Inferior parietal cortex (tissue), 1 donor: Measurements from ENCODE around the gene SYDE2.
"Not testable (repeated sequence)": the region's sequence is repeated elsewhere in the genome, so short reads cannot be mapped to it uniquely, and the experiment has no call there.

ENCODE experiments used
- DNase-seq: peaks from one replicate; pipeline ENCODE4 v3.0.0-alpha.2; 2016; ENCODE audit errors: extremely low spot score

Gene SYDE2, protein sequence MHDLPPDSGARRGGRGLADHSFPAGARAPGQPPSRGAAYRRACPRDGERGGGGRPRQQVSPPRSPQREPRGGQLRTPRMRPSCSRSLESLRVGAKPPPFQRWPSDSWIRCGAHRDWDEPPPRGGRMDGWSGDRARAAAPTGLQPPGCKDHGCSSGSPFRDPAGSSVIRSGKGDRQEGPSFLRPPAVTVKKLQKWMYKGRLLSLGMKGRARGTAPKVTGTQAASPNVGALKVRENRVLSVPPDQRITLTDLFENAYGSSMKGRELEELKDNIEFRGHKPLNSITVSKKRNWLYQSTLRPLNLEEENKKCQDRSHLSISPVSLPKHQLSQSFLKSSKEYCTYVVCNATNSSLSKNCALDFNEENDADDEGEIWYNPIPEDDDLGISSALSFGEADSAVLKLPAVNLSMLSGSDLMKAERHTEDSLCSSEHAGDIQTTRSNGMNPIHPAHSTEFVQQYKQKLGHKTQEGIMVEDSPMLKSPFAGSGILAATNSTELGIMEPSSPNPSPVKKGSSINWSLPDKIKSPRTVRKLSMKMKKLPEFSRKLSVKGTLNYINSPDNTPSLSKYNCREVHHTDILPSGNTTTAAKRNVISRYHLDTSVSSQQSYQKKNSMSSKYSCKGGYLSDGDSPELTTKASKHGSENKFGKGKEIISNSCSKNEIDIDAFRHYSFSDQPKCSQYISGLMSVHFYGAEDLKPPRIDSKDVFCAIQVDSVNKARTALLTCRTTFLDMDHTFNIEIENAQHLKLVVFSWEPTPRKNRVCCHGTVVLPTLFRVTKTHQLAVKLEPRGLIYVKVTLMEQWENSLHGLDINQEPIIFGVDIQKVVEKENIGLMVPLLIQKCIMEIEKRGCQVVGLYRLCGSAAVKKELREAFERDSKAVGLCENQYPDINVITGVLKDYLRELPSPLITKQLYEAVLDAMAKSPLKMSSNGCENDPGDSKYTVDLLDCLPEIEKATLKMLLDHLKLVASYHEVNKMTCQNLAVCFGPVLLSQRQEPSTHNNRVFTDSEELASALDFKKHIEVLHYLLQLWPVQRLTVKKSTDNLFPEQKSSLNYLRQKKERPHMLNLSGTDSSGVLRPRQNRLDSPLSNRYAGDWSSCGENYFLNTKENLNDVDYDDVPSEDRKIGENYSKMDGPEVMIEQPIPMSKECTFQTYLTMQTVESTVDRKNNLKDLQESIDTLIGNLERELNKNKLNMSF

DNA sequence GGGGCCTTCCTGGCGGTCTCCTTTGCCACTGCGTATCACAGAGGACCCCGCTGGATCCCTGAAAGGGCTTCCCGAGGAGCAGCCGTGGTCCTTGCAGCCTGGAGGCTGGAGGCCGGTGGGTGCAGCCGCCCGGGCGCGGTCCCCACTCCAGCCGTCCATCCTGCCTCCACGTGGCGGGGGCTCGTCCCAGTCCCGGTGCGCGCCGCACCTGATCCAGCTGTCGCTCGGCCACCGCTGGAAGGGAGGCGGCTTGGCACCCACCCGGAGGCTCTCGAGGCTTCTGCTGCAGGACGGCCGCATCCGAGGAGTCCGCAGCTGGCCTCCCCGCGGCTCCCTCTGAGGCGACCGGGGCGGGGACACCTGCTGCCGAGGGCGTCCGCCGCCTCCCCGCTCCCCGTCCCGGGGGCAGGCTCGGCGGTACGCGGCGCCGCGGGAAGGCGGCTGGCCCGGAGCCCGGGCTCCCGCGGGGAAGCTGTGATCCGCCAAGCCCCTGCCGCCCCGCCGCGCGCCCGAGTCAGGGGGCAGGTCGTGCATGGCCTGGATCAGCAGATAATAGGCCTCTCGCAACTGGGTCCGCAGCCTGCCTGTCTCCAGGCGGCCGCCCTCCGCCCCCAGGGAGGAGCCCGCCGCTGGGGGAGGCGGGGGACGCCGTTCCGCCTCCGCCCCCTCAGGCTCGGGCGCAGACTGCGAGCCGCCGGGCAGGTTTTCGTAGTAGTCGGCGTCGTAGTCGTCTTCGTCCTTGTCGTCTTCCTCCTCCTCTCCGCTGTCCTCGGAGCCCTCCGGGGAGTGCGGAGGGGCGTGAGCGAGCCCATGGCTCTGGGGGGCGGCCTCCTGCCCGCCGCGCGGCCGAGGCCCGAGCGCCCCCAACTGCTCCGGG lies at the start of gene SYDE2:
Gene SYDE2 (minus strand): TSS at position 554 of the 877 bp plus-strand sequence. CDS start 20 bp downstream, at position 534.
- no peak for DNase-seq

DNA sequence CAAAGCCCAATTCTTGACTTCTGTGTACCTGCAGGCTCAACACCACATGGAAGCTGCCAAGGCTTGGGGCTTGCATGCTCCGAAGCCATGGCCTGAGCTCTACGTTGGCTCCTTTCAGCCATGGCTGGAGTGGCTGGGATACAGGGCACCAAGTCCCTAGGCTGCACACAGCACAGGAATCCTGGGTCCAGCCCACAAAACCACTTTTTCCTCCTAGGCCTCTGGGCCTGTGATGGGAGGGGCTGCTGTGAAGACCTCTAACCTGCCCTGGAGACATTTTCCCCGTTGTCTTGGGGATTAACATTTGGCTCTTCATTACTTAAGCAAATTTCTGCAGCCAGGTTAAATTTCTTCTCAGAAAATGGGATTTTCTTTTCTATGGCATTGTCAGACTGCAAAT lies 48.2 kb upstream of the SYDE2 start:
- not testable (repeated sequence) for DNase-seq

DNA sequence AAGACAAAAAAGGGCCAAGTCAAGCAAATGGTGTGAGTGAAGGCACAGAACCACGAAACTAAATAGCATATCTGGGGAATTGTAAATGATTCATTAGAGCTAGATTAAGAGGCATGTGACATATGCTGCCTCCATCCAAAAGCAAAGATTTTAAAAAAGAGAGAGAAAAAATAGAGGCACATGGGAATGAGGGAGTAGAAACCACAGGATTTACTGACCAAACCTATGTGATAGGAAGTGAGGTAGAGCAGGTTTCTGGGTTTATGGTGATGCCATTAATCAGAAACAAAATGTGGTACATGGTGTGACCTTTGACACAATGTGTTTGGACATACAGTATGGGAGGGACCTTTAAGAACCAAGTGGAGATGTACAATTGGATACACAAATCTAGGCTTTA lies 45.1 kb upstream of the SYDE2 start:
- no peak for DNase-seq

DNA sequence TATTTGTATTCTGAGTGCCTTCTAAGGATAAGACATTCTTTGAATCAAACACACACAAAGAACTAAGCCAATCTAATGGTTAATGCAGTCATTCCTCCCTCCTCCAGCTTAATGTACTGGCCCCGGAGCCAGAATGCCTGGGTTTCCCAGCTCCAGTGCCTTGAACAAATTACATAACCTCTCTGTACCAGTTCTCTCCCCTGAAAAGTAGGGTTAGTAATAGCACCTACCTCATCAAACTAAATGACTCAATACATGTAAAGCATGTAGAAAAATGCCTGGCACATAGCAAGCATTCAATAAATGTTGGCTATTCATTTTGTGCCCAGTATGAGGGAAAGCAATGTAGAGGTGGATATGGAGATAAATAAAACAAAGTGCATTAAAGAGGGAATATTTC lies 44.6 kb upstream of the SYDE2 start:
- DNase-seq: no peak

DNA sequence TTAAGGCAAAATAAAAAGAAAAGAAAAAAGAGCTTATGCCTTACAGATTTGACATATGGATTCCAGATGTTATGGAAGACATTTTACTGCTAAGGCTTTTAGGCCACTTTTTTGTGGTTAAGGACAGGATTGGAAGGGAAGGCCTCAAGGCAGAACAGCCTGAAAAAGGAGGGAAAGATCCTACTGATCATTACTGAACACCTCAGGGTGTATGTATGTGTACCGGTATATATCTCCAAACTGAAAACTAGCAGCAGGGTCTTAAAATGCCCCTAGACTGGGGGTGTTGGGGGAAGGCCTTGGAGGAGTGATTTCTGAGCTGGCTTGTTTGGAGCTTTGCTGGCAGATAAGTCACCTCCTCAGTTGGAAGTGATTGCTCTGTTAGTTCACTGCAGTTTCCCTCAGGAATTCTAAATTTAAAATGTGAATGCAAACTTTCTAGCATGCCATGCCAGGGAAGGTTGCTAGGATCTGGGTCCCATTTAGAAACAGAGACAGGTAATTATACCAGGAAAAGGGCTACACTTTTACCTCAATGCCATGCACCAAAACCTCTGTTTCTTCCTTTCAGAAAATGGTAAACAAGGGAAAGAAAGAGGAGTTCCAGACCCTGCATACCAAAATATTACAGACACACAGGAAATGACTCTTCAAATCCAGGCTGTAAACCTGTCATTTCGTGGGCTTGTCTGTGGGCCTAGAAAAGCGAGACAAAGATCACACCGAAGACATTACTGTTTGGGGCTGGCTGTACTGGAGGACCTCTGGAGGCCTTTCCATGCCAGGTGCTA lies 43.6 kb upstream of the SYDE2 start:
- no peak for DNase-seq

DNA sequence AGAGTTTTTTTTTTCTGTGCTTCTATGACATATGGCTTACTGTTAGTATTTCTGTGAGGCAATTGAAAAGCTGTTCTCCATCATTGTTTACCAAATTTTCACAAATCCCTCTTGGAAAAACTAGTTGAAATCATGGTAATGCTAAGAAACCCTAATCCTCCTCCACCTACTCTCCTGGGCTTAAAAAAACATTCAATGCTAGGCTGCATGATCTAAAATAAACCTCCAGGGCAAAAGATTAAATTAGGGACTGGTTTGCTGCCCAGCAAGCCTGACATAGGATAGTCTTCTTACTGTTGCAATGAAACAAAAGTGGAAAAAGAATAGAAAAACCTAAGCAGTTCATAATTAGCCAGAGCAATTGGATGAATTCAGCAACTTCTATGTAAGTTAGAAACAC lies 42.6 kb upstream of the SYDE2 start:
- no peak for DNase-seq

DNA sequence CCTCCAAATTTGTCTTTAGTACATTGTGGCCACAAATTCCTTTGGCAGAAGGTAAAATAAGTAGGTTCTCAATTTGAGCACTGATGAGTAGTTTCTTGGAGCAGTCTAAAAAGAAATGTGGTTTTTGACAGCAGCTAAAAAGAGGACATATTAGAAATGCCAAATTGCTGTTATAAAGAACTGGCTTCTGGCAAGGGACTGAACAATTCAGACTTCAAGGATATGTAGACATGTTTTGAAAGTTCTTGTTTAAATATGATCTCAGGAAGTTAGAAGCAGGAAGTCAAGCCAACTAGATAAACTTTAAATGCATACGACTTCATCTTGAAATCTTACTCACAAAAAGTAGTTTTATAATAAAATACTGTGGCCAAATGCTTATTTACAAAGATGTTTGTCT lies 39.8 kb upstream of the SYDE2 start:
- no peak for DNase-seq

DNA sequence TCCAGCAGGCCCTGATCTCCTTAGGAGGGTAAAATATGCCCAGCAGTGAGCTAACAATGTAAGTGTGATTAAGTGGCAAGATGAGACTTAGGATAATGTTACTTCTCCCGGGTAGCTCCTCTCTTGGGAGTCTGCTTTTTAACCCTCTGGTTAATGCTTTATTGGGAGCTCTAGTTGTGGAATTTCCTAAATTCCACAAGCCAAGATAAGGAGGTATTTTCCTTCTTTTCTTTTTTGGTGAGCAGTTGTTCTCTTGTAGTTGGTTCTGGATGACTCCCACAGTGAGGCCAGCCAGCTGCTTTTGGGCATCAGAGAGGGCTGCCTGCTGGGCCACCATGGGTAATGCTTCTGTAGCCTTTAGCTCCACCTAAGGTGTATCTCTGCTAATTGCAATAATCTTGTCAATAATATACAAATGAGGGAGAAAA lies 39.4 kb upstream of the SYDE2 start:
- DNase-seq: no peak

DNA sequence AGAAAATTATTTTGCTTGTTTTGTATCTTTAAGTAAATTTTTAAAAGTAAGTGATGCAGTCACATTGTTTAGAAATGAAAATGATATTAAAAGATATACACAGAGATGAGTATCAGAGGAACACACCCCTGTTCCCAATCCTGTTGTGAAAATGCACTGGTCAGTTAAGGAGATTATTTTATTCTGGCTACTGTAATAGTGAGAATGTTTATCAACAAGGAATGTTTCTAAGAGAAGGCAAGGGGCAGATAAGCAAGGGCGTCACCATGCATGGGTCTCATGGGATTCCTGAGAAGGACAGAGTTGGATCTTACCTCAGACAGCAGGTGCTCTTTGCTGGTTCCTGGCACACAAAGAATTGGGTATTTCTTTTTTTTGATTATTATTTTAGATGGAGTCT lies 36.8 kb upstream of the SYDE2 start:
- DNase-seq: no peak

DNA sequence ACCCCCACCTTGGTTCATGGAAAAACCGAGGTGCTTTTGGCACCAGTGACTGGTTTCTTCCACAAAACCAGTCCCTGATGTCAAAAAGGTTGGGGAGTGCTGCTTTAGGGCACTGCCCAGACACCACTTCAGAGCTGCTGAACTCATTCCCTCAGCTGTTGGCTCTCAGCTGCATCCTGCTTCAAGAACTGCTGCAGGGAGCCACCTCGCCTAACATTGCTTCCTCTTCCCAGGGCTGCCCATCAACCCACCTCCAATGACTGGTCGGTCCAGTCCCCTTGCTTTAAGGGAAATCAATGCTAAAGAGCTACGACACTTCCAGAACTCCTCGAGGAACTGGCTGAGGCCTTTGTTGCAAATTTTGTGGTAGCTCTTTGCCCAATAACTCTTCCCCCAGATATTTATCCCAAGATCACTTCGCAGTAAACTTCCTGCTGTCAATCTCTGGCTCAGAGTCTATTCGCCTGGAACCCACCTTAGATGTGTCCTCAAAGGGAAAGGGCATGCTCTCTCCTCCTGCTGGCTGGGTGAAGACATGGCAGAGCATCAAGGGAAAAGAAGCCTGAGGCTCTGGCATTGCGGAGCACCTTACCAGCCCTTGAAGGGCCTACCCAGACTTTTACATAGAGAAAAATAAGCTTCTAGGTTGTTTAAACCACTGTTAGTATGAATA lies 29.6 kb upstream of the SYDE2 start:
- DNase-seq: no peak

DNA sequence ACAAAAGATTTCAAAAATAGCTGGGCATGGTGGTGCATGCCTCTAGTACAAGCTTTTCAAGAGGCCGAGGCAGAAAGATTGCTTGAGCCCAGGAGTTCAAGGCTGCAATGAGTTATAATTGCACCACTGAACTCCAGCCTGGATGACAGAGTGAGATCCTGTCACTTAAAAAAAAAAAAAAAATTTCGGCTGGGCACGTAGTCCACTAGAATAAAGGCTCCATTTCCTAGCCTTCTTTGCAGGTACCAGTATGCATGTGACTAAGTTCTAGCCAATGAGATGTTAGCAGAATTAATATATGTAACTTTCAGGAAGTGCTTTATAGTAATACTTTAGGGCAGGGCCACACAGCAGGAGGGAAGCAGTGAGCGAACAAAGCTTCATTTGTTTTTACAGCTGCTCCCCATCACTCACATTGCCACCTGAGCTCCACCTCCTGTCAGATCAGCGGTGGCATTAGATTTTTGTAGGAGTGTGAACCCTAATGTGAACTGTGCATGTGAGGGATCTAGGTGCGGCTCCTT lies 28.8 kb upstream of the SYDE2 start:
- no peak for DNase-seq

DNA sequence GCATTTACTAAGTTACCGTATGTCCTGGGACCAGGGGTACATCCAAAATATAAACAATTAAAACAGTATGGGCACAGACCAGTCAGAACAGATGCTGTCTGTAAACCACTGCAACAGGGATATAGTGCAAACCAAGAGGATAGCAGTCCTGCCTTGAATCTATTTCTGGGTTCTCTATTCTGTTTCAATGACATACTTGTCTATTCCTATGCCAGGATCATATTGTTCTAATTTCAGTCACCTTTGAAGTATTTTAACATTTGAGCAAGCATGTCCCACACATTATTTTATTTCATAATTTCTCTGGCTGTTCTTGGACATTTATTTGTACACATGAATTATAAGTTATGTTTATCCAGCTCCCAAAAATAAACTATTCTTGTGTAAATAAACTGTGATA lies 28.2 kb upstream of the SYDE2 start:
- DNase-seq: no peak

DNA sequence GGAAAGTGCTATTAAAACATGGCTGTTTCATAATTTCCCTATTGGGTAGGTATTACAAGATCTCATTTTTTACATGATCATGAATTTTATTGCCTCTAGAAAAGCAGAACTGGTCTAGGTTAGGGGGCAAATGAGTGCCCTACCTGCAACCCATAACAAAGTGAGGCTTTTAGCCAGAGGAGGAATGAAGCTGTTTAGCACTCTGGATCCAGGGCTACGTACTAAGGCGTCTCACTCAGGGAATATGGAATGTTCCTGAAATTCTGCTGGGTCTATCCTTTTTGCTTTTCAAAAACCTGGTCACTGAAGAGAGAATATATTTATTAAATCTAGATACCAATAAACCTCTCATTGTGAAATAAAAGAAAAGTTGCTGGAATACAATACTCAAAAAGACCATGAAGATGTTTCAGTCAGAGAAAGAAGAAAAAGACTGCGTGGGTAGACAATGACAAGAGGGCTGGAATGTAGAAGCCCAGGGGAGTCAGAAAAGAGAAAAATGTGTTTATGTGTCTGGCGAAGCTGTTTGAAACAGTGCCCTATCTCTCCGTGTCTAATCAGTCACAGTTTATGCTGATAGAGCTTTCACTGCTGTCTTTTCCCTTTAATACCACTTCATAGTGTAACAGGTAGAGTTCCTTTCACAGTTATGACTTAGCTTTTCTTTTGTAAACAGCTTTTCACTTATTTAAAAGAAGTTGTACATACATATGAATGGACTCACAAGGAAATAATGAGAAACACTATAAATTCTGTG lies 25.0 kb upstream of the SYDE2 start:
- no peak for DNase-seq

DNA sequence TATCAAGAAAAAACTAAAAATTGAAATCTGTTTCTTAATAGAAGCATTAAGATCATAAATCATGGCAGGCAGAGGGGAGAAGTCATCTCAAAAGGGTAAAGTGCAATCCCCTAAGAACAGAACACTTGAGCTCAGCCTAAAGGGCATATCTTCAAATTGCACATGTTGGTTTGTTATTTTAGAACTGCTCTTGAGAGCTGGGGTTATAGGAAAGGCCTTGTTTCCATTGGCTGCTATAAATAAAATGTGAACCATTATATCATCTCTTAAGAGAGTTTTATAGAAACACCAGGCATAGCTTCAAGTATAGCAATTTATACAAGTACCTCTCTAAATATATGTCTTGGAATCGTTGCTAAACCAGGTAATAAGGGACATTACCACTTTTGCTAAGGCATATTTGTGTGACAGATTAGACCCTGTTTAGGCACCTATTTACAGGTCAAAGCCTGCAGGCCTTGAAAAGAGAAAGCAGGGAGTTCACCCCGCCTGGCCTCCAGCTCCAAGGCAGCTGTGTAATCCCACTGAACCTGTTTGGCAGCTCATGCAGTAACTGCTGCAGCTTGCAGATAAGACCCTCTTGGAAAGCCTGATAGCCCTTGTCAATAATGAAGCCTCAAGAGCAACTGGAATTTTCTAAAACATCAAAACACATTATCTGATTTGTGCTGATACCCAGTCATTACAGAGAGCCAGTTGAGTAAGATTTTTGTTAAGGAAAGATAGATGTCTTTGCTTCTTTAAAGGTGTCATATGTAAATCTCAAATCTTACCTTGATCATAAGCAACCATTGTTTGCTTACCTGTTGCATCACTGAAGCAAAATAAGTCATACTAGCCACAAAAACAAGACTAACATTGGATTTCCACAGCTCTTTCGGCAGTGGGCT lies 24.2 kb upstream of the SYDE2 start:
- no peak for DNase-seq

DNA sequence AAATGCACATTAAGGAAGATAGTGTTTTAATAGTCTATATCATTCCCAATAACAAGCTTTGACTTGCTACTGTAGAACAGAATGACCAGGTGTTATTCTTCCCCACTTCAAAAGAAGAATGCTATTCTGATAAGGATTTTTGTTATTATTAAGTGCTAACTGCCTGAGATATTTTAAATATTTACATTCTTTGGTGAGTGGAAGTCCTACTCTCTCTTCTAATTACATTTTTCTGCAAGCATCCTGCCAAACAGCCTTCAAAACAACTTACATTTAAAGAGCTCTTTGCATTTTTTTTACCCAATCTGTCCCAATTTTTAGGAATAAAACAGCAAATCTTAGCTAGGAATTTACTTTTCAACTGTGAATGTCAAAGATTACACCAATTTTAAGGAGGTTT lies 23.5 kb upstream of the SYDE2 start:
- no peak for DNase-seq

DNA sequence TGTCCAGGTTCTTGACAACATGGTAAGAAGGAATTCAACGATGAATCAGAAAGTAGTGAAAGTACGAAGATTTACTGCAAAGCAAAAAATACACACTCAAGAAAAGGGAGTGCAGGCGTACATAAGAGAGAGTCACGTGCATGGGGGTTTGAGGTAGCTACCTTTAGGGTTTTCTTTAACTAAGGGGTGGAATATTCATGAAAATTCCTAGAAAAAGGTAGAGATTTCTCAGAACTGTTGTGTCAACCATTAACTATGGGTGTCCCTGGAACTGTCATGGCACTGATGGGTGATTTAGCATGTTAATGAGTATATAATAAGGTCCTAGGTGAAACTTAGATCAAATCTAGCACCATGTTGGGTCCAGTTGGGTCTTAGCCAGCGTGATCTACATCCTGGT lies 22.5 kb upstream of the SYDE2 start:
- no peak for DNase-seq

DNA sequence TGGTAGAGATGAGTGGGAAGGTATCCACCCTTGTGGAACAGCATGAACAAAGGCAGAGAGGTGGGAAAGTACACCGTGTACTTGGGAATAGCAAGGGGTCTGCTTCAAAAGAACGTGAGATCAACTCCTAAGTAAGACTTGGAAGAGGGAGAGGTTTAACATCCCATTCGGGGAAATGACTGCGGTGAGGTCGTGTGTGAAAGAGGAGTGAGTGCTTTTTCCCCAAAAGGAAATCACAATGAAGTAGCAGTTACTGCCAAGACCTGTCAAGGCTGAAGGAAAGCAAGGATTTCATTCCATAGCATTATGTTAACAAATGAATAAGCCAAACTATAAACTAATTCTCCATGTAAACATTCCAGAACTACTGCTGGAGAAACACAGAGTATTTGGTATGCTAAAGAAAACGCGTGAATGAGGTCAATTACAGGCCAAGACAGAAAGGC lies 20.0 kb upstream of the SYDE2 start:
- DNase-seq: no peak
